Fibroblast of lung (primary cell): ENCODE results near the gene IL6. TPM values are rescaled to one million over a fixed set of nuclear protein-coding genes. Genes with fewer than 3 reads are reported as not detected.

ENCODE experiments used
- DNase-seq, 2 donors: peaks; one replicate each; pipeline versions ENCODE4 v3.0.0 to v3.0.0-alpha.2; 2010; ENCODE audit warnings: low read depth in 2 of 2
- H2AFZ ChIP-seq: 2 replicates; pipeline ENCODE4 v1.5.1; 2012; ENCODE audit warnings: low read length, control low read depth, inconsistent platforms
- H3K27ac ChIP-seq: 2 replicates; pipeline ENCODE4 v1.5.1; 2011; ENCODE audit warnings: low read length, control low read depth; ENCODE audit not compliant: insufficient read depth
- H3K27me3 ChIP-seq: 2 replicates; pipeline ENCODE4 v1.5.1; 2011; ENCODE audit warnings: mild to moderate bottlenecking, low read length; ENCODE audit not compliant: control insufficient read depth, insufficient read depth
- H3K36me3 ChIP-seq: 2 replicates; pipeline ENCODE4 v1.5.1; 2011; ENCODE audit warnings: low read length; ENCODE audit not compliant: control insufficient read depth, insufficient read depth
- H3K4me1 ChIP-seq: 2 replicates; pipeline ENCODE4 v1.5.1; 2011; ENCODE audit warnings: low read length; ENCODE audit not compliant: control insufficient read depth, insufficient read depth; ENCODE audit errors: extremely low read depth
- H3K4me2 ChIP-seq: 2 replicates; pipeline ENCODE4 v1.5.1; 2011; ENCODE audit warnings: low read length, control low read depth; ENCODE audit not compliant: insufficient read depth; ENCODE audit errors: extremely low read depth
- H3K4me3 ChIP-seq, 4 experiments: fragments of 200-600 bp in 1 of 4; sonication (generic) in 1 of 4; replicated peaks in 1 of 4; 2 replicates each; pipeline ENCODE4 v1.5.1; 2011 to 2016; ENCODE audit warnings: low read length in 4 of 4, low read depth in 3 of 4, mild to moderate bottlenecking in 3 of 4, control low read depth in 2 of 4, inconsistent platforms in 1 of 4, mixed read lengths in 1 of 4; ENCODE audit not compliant: insufficient read depth in 1 of 4; ENCODE audit errors: control extremely low read depth in 1 of 4
- H3K79me2 ChIP-seq: 2 replicates; pipeline ENCODE4 v1.5.1; 2012; ENCODE audit warnings: mild to moderate bottlenecking, low read length, inconsistent platforms; ENCODE audit not compliant: control insufficient read depth, insufficient read depth
- H3K9ac ChIP-seq: 2 replicates; pipeline ENCODE4 v1.5.1; 2011; ENCODE audit warnings: mild to moderate bottlenecking, low read length, control low read depth; ENCODE audit not compliant: insufficient read depth
- H3K9me3 ChIP-seq: 2 replicates; pipeline ENCODE4 v1.5.1; 2012; ENCODE audit warnings: low read depth, low read length; ENCODE audit not compliant: control insufficient read depth, insufficient read depth
- H4K20me1 ChIP-seq: 2 replicates; pipeline ENCODE4 v1.5.1; 2011; ENCODE audit warnings: low read length; ENCODE audit not compliant: control insufficient read depth, insufficient read depth; ENCODE audit errors: extremely low read depth
- CTCF ChIP-seq, 2 donors: IDR thresholded peaks in 1 of 2; conservative IDR thresholded peaks in 1 of 2; 1 replicate in 1 of 2; 2 replicates in 1 of 2; pipeline ENCODE4 v1.5.1; 2011 to 2012; ENCODE audit warnings: low read length in 2 of 2, control low read depth in 1 of 2, inconsistent platforms in 1 of 2, low read depth in 1 of 2, mild to moderate bottlenecking in 1 of 2
- EZH2 ChIP-seq: IDR thresholded peaks from 2 replicates; pipeline ENCODE4 v1.5.1; 2012; ENCODE audit warnings: low read length, control low read depth, mild to moderate bottlenecking; ENCODE audit errors: missing control alignments
- polyA plus RNA-seq, 2 donors: library from polyadenylated mRNA; depleted of rRNA in 1 of 2; stranded (reverse) in 1 of 2; unstranded in 1 of 2; fragments of >200 nt; gene quantifications; 2 replicates each; pipeline ENCODE4 v1.2.1, GENCODE V29; 2011 to 2012; ENCODE audit warnings: missing spikeins in 1 of 2
- total RNA-seq: library from RNA; depleted of rRNA; stranded (reverse); fragments of >200 nt; gene quantifications from 2 replicates; pipeline ENCODE4 v1.2.1, GENCODE V29; 2014

Gene IL6
- total and polyA plus RNA-seq, 2 donors (not counting 1 experiment from before 2014, with no cell fraction given), result 20.2 to 33.7 TPM

- Histone ChIP-seq H3K4me3 (no peak overlapping the region), H3K27me3 (no peaks in the 10 kb centered on the region), H3K4me1 (no peaks in the 10 kb centered on the region), H3K4me2 (no peak overlapping the region), H3K27ac (no peak overlapping the region), H3K79me2 (no peaks in the 10 kb centered on the region), H3K9ac (no peak overlapping the region), H2AFZ (no peak overlapping the region), H3K9me3 (no peaks in the 10 kb centered on the region), H4K20me1 (no peaks in the 10 kb centered on the region), H3K36me3 (no peaks in the 10 kb centered on the region)
- TF ChIP-seq EZH2 (no peak), CTCF (conservative IDR thresholded peaks at IDR 0.05 in 1 of 2, IDR thresholded peaks at IDR 0.05 in 1 of 2; ENCODE audit: low read depth in 1 of 2, low read length in 2 of 2) (no peak)
- no peak for DNase-seq
These were observed 32.3 kb upstream of the IL6 start for GRCh38 chr7:22694597-22695207.

- Histone ChIP-seq H3K27me3 (no peaks in the 10 kb centered on the region), H3K4me1 (no peaks in the 10 kb centered on the region), H2AFZ (no peak overlapping the region), H3K4me2 (no peak overlapping the region), H3K36me3 (no peaks in the 10 kb centered on the region), H4K20me1 (no peaks in the 10 kb centered on the region), H3K9me3 (no peaks in the 10 kb centered on the region), H3K79me2 (no peaks in the 10 kb centered on the region), H3K27ac (no peak overlapping the region), H3K4me3 (no peak overlapping the region), H3K9ac (no peak overlapping the region)
- DNase-seq, result no peak
- TF ChIP-seq CTCF (conservative IDR thresholded peaks at IDR 0.05 in 1 of 2, IDR thresholded peaks at IDR 0.05 in 1 of 2; ENCODE audit: low read depth in 1 of 2, low read length in 2 of 2), result no peak
These were observed 31.4 kb upstream of the IL6 start for GRCh38 chr7:22695476-22696132.

GRCh38 chr7:22696541-22697228 lies 30.3 kb upstream of the IL6 start:
- H3K79me2 ChIP-seq, result no peaks in the 10 kb centered on the region
- H3K4me1 ChIP-seq, result no peaks in the 10 kb centered on the region
- H4K20me1 ChIP-seq, result no peaks in the 10 kb centered on the region
- H3K27me3 ChIP-seq, result no peaks in the 10 kb centered on the region
- H3K27ac ChIP-seq, result no peak overlapping the region
- H3K4me3 ChIP-seq, result no peak overlapping the region
- H3K4me2 ChIP-seq, result no peak overlapping the region
- no peaks in the 10 kb centered on the region for H3K36me3 ChIP-seq
- H3K9ac ChIP-seq, result no peak overlapping the region
- TF ChIP-seq CTCF (conservative IDR thresholded peaks at IDR 0.05 in 1 of 2, IDR thresholded peaks at IDR 0.05 in 1 of 2; ENCODE audit: low read depth in 1 of 2, low read length in 2 of 2) (no peak), EZH2 (no peak)
- H2AFZ ChIP-seq, result no peak overlapping the region
- H3K9me3 ChIP-seq, result no peaks in the 10 kb centered on the region
- peak; percentile 14 to 61 for DNase-seq
